ENCODE data around the gene KLC3.

DNA sequence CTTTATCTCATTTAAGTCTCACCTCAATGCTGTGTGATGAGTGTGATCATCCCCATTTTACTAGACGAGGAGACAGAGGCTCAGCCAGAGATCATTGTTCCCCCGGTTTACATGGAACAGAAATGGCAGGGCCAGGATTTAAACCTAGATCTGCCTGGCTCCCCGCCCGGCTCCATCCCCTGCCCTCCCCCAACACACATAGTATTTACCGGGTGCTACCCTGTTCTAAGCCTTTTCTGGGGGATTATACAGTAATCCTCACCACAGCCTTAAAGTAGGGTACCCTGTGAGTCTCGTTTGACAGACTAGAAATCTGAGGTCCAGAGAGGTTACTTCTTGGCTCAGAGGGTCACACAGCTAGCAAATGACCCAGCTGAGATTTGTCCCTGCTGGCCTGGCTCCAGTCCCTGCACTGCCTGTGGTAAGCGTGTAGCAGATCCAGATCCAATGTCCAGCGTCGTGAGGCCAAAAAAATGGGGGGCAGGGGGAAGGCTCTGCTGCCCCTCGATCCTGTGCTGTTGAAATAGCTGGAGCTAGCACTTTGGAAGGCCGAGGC, 3.8 kb upstream of the KLC3 start:
- TF ChIP-seq ZFP30 (CRISPR knock-in tag; IDR thresholded peaks at IDR 0.05) (no peak), TCF4 (CRISPR knock-in tag; IDR thresholded peaks at IDR 0.05; ENCODE audit: borderline replicate concordance) (no peak), ISL1 (CRISPR knock-in tag; IDR thresholded peaks at IDR 0.05) (no peak)

All from SK-N-SH treated with all-trans-retinoic acid at 6 μM for 48 hours (cell line).